AG09309 (cell line): ENCODE results near the gene GLMN.

Source experiments
- DNase-seq: peaks from one replicate; pipeline ENCODE4 v3.0.0-alpha.2; 2010; ENCODE audit warnings: low read depth
- H3K4me3 ChIP-seq: 2 replicates; pipeline ENCODE4 v1.5.1; 2011; ENCODE audit warnings: mild to moderate bottlenecking, low read depth, low read length, moderate library complexity; ENCODE audit not compliant: control insufficient read depth
- TF ChIP-seq, protein P1 (sequence below): IDR thresholded peaks from 2 replicates; pipeline ENCODE4 v1.5.1; 2011; ENCODE audit warnings: mild to moderate bottlenecking, low read depth, low read length, inconsistent platforms; ENCODE audit not compliant: insufficient read depth, control insufficient read depth; ENCODE audit errors: missing control alignments

Gene GLMN

DNA sequence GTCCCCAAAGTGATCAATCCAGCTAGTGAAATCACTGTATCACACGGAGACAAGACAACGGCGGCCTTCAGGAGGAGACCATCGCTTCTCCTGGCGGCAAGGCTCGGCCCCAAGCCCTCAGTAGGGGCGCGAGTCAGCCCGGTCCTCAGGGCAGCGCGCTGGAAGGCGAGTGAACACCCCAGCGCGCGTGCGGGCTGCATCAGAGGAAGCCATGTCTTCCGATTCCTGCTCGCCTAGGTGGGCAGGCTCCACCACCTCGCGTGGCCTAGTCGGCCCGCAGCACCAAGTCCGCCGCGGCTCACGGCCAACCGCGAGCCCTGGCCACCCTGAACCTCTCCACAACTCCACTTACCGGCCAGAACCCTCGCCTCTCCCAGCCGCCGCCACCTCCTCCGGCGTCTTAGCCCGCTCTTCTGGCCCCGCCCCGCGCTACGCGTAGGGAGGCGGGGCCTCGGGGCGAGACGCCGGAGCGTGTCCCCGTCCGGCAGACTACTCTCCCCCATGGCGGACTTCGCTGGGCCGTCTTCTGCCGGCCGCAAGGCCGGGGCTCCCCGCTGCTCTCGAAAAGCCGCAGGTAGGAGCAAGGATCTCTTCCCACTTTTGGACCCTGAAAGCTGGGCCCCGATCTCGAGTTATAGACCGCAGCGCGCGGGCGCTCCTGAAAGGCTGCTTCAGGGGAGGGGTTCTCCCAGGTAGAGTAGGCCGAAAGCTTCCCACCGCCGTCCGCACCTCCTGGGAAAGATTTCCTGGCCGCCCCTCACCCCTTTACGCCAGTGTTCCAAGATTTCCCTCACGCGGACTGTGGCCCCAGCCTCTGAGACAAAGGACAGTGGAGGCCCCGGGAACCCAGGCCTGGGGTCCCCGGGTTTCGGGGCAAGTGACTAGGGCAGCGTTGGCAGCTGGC, at the start of gene GLMN, which contains the start of gene RPAP2:
Gene GLMN, minus strand, starts transcription at position 415 of the 904 bp plus-strand sequence. CDS start 988 bp downstream, outside the sequence.
Gene RPAP2, plus strand, starts transcription at position 487 of the 904 bp plus-strand sequence. Its CDS starts 15 bp downstream, at position 502.
- DNase-seq: peak; percentile 46
- TF ChIP-seq, protein P1, sequence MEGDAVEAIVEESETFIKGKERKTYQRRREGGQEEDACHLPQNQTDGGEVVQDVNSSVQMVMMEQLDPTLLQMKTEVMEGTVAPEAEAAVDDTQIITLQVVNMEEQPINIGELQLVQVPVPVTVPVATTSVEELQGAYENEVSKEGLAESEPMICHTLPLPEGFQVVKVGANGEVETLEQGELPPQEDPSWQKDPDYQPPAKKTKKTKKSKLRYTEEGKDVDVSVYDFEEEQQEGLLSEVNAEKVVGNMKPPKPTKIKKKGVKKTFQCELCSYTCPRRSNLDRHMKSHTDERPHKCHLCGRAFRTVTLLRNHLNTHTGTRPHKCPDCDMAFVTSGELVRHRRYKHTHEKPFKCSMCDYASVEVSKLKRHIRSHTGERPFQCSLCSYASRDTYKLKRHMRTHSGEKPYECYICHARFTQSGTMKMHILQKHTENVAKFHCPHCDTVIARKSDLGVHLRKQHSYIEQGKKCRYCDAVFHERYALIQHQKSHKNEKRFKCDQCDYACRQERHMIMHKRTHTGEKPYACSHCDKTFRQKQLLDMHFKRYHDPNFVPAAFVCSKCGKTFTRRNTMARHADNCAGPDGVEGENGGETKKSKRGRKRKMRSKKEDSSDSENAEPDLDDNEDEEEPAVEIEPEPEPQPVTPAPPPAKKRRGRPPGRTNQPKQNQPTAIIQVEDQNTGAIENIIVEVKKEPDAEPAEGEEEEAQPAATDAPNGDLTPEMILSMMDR: peak; percentile 7
- H3K4me3 ChIP-seq: peak within 1 kb of the TSS; percentile 87

DNA sequence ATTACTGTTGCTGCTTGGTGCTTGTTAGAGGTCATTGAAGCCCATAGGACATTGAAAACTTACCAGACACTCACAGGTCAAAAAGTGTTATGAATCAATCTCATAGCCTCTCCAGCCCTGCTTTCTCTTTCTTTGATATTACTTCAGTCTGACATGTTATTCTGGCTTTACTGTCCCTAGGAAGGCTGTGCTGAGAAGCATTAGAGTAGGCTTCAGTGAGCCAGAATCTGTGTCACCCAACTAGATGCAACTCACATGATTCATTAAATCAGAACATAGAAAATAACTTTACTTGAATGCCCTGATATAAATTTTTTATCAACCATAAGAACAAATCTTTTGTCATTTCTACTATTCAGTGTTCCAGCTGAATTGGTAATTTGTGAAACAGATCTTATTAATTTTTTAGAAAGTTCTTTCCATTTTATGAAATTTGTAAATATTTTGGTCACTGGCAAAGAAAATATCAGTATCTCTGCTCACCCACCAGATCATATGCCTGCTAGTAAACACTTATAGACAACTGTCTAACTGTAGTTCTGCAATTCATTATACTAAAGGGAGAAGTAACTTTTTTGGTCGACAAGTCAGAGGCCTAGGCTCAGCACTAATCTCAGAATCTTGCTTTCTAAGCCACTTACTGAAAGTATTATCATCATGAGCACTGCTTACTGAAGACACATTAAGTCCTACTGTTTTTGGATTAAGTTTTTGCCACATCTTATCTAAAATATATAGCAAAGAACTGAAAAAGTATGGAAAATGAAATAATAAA, 48.3 kb upstream of the GLMN start:
- no peak overlapping the region for H3K4me3 ChIP-seq
- TF ChIP-seq, protein P1: no peak
- no peak for DNase-seq

GRCh38 chr1:92343061-92343460, 44.3 kb upstream of the GLMN start:
- DNase-seq: no peak
- no peak overlapping the region for H3K4me3 ChIP-seq
- TF ChIP-seq, protein P1: no peak

DNA sequence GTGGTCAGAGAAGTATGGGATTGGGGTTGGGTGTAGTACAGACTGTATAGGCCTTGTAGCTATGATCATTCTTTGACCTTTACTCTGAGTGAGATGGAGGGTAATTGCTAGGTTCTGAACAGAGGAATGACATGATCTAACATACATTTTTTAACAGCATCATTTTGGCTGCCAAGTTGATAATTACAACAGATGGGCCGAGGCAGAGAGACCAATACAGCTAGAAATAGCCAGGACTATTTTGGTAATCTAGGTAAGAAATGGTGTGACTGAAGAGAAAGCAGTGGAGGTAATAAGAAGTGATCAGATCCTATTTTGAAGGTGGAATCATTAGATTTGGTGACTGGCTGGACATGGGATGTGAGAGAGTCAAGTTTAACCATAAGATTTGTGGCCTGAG, 43.6 kb upstream of the GLMN start:
- no peak for DNase-seq
- TF ChIP-seq, protein P1: no peak

DNA sequence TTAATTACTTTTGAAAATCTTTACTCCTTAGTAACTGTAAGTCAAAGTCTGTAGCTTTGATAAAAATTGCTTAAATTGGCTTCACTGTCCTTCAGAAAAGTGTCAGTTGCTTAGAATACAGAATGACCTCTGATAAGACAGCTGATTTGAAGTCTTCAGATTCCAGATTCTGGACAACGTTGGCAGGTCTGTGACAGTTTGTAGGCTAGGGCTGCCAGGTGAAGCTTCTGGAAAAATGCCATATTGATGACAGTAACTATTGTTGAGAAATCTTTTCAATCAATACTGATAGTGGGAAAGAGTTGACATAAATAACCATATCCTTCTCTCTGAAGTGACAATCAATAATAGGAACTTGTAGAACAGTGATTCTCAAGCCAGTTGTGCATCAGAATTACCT, 41.4 kb upstream of the GLMN start:
- no peak overlapping the region for H3K4me3 ChIP-seq
- TF ChIP-seq, protein P1: no peak
- DNase-seq: no peak

More for the DNA sequence above, 43.6 kb upstream of the GLMN start:
- H3K4me3 ChIP-seq: no peak overlapping the region

- TF ChIP-seq, protein P1: no peak
- no peak overlapping the region for H3K4me3 ChIP-seq
- no peak for DNase-seq
Observed at GRCh38 chr1:92333668-92334067, 34.9 kb upstream of the GLMN start.
